PC-9 (cell line): ENCODE results near the gene INSIG2. TPM values are rescaled to one million over a fixed set of nuclear protein-coding genes. Genes with fewer than 3 reads are reported as not detected.

Experiments used
- BruUV-seq: library from RNA; stranded (reverse); fragments of 400-500 nt; replicated peaks from 2 replicates; lab custom pipeline; 2021; lab: Mats Ljungman, UMichigan
- CTCF ChIA-PET: fragments of 300-600 bp; sonication (Branson Sonifier 250); formaldehyde crosslinking; loops from one replicate; lab custom pipeline; 2022; ENCODE audit warnings: antibody characterized with exemption; lab: Charles Lee
- POLR2A ChIA-PET: fragments of 300-600 bp; sonication (Branson Sonifier 250); formaldehyde crosslinking; loops from one replicate; lab custom pipeline; 2022; ENCODE audit warnings: antibody characterized with exemption; ENCODE audit not compliant: unreplicated experiment; lab: Charles Lee
- DNase-seq, 2 experiments: peaks; one replicate each; pipeline versions ENCODE4 v3.0.0 to v3.0.0-alpha.2; 2015 to 2022; ENCODE audit warnings: mixed read lengths in 1 of 2
- H2AFZ ChIP-seq: fragments of 200-600 bp; sonication (generic); 2 replicates; pipeline ENCODE4 v1.8.1; 2017; ENCODE audit warnings: antibody characterized with exemption
- H3F3A ChIP-seq: fragments of 200-600 bp; sonication (generic); 2 replicates; pipeline ENCODE4 v1.8.1; 2017; ENCODE audit warnings: antibody characterized with exemption, mild to moderate bottlenecking, low read depth; ENCODE audit not compliant: insufficient read depth
- H3K27ac ChIP-seq: fragments of 200-600 bp; sonication (generic); 2 replicates; pipeline ENCODE4 v1.6.1; 2016; ENCODE audit warnings: mixed run types
- H3K27me3 ChIP-seq: fragments of 200-600 bp; sonication (generic); 2 replicates; pipeline ENCODE4 v1.6.1; 2016; ENCODE audit warnings: low read depth, mixed run types; ENCODE audit not compliant: insufficient read depth
- H3K36me3 ChIP-seq: fragments of 200-600 bp; sonication (generic); 2 replicates; pipeline ENCODE4 v1.6.1; 2016; ENCODE audit warnings: low read depth, mixed run types
- H3K4me1 ChIP-seq: fragments of 200-600 bp; sonication (generic); replicated peaks from 2 replicates; pipeline ENCODE4 v1.6.1; 2016; ENCODE audit warnings: mixed run types; ENCODE audit not compliant: insufficient read depth
- H3K4me2 ChIP-seq: fragments of 200-600 bp; sonication (generic); 2 replicates; pipeline ENCODE4 v1.6.1; 2017; ENCODE audit warnings: mixed run types
- H3K4me3 ChIP-seq: fragments of 200-600 bp; sonication (generic); 2 replicates; pipeline ENCODE4 v1.6.1; 2016; ENCODE audit warnings: mixed run types
- H3K79me2 ChIP-seq: fragments of 200-600 bp; sonication (generic); 2 replicates; pipeline ENCODE4 v1.6.1; 2017; ENCODE audit warnings: low read depth, mixed run types
- H3K9me2 ChIP-seq: fragments of 200-600 bp; sonication (generic); 2 replicates; pipeline ENCODE4 v1.8.1; 2017; ENCODE audit warnings: mild to moderate bottlenecking; ENCODE audit not compliant: insufficient read depth
- H3K9me3 ChIP-seq: fragments of 200-600 bp; sonication (generic); 2 replicates; pipeline ENCODE4 v1.8.1; 2016; ENCODE audit warnings: low read depth; ENCODE audit not compliant: insufficient read depth
- H4K20me1 ChIP-seq: fragments of 200-600 bp; sonication (generic); 2 replicates; pipeline ENCODE4 v1.8.1; 2017; ENCODE audit not compliant: insufficient read depth
- EZH2 ChIP-seq: fragments of 200-600 bp; sonication (generic); IDR thresholded peaks from 2 replicates; pipeline ENCODE4 v1.8.0; 2017; ENCODE audit warnings: antibody characterized with exemption, low read depth
- intact Hi-C: fragments of 100-400 bp; cut with micrococcal nuclease; formaldehyde crosslinking; loops from one replicate; pipeline ENCODE4 v1.10.0; 2022; ENCODE audit not compliant: unreplicated experiment
- total RNA-seq: library from RNA; stranded (reverse); gene quantifications from 2 replicates; pipeline ENCODE4 v1.2.3, GENCODE V29; 2021
- TF ChIP-seq, protein P1 (sequence below): fragments of 200-600 bp; sonication (generic); conservative IDR thresholded peaks from 2 replicates; pipeline ENCODE4 v1.6.1; 2017; ENCODE audit warnings: mixed run types, antibody characterized with exemption, mild to moderate bottlenecking, moderate library complexity

Gene INSIG2
- total RNA-seq, 1 experiment from 2014 or later = 33.6 TPM

DNA sequence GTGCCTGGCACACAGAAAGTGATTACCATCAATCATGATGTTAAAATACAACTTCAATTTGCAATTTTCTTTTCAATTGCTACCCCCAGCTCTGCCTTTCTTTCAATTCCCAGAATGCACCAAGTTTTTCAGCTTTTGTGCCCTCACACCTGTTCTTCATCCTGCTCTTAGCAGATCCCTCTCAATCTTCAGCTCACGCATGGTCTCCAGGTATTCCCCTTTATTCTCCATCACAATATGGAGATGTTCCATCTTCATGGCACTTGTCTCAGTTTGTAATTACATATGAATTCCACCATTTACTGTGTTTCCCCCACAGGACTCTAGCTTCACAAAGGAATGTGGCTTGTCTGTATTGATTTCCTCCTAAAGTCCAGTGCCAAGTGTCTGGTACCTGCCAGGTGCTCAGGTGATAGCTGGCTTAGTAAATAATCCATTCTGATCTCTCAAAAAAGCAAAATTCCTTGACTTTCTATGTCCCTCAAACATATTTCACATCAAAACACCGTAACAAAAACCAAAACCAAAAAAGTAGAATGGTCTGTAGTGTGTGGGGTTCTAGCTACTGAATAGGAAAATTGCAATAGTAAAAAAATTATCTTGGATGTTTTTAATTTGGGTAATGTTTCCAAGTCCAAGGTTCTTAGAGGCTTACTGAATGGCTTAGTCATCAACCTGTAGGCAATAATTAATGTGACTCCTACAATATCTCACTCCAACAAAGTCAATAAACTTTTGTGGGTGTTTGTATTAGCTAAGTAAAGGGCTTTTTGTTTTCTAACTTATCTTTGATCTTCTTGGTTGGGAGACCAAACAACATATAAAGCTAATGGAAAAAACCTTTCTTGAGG, 2.9 kb upstream of the INSIG2 start:
- H3K4me3 ChIP-seq = peak overlapping the region; percentile 12; the same call in 1 of the 2 replicates
- H4K20me1 ChIP-seq = no peaks in the 10 kb centered on the region
- H2AFZ ChIP-seq = no peak overlapping the region
- peaks cover 21% of the 10 kb centered on the region for H3K79me2 ChIP-seq
- H3K4me2 ChIP-seq = peak overlapping the region; percentile 88
- peak overlapping the region; percentile 84 for H3K27ac ChIP-seq
- no peaks in the 10 kb centered on the region for H3K9me2 ChIP-seq
- H3K36me3 ChIP-seq = no peaks in the 10 kb centered on the region
- peak; percentile 11 to 96 for DNase-seq
- H3F3A ChIP-seq = peaks cover 48% of the 10 kb centered on the region
- H3K27me3 ChIP-seq = no peaks in the 10 kb centered on the region
- POLR2A ChIA-PET = interaction anchor here (0.5 to 0.6 kb wide), 2 partner anchors 38 to 100 kb away, joined by 3 read pairs; no protein-coding TSS in a partner anchor
- no TSS peak for BruUV-seq
- intact Hi-C loops = no loop called here
- H3K9me3 ChIP-seq = no peaks in the 10 kb centered on the region; the same call in 1 of the 2 replicates
- TF ChIP-seq, protein P1, sequence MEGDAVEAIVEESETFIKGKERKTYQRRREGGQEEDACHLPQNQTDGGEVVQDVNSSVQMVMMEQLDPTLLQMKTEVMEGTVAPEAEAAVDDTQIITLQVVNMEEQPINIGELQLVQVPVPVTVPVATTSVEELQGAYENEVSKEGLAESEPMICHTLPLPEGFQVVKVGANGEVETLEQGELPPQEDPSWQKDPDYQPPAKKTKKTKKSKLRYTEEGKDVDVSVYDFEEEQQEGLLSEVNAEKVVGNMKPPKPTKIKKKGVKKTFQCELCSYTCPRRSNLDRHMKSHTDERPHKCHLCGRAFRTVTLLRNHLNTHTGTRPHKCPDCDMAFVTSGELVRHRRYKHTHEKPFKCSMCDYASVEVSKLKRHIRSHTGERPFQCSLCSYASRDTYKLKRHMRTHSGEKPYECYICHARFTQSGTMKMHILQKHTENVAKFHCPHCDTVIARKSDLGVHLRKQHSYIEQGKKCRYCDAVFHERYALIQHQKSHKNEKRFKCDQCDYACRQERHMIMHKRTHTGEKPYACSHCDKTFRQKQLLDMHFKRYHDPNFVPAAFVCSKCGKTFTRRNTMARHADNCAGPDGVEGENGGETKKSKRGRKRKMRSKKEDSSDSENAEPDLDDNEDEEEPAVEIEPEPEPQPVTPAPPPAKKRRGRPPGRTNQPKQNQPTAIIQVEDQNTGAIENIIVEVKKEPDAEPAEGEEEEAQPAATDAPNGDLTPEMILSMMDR = no peak
- H3K4me1 ChIP-seq = peaks cover 69% of the 10 kb centered on the region
- CTCF ChIA-PET = interaction anchor here (0.5 to 2.1 kb wide), 2 partner anchors 37 to 39 kb away, joined by 3 to 6 read pairs; no protein-coding TSS in a partner anchor

DNA sequence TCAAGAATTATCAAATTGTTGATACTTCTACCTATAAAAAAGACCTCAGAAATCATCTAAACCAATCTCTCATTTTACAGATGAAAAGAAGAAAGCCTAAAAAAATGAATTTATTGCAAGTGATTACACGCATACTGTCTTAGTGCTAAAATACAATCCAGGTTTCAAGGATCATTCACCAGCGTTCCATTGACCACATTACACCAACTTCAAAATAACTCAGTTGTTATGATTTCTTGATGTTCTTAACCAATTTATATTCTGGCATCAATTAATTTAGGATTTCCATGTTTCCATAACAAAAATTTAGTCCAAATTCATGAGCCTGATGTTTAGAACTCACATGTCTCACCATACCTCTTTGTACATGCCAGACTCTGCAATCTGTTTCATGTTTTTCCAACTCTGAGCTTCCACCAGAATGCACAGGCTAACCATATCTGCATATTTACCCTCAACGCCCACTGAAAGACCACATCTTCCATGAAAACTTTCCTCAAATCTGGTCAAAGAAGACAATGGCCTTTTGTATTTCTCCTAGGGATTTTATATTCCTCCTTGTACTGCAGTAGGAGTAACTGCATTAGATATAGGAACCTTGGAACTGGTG, 2.1 kb upstream of the INSIG2 start:
- no peaks in the 10 kb centered on the region; the same call in 1 of the 2 replicates for H3K9me3 ChIP-seq
- peaks cover 43% of the 10 kb centered on the region for H3F3A ChIP-seq
- no peaks in the 10 kb centered on the region for H4K20me1 ChIP-seq
- no peaks in the 10 kb centered on the region for H3K36me3 ChIP-seq
- H3K4me2 ChIP-seq = peak overlapping the region; percentile 88
- intact Hi-C loops = no loop called here
- H3K27me3 ChIP-seq = no peaks in the 10 kb centered on the region
- no peak for TF ChIP-seq EZH2
- TF ChIP-seq, protein P1 = no peak
- peaks cover 69% of the 10 kb centered on the region for H3K4me1 ChIP-seq
- no TSS peak for BruUV-seq
- H3K79me2 ChIP-seq = peaks cover 28% of the 10 kb centered on the region
- no peak overlapping the region for H2AFZ ChIP-seq
- no peaks in the 10 kb centered on the region for H3K9me2 ChIP-seq
- CTCF ChIA-PET = interaction anchor here (0.5 to 2.1 kb wide), 2 partner anchors 38 to 39 kb away, joined by 3 to 6 read pairs; no protein-coding TSS in a partner anchor
- POLR2A ChIA-PET = interaction anchor here (0.5 kb wide), 1 partner anchor 39 kb away, joined by 3 read pairs; no protein-coding TSS in a partner anchor
- no peak for DNase-seq
- peak overlapping the region; percentile 12; the same call in 1 of the 2 replicates for H3K4me3 ChIP-seq
- H3K27ac ChIP-seq = peak overlapping the region; percentile 84
